HG03095 (cell line): ENCODE results near the gene SHROOM3.
"Not testable (repeated sequence)": the region's sequence is repeated elsewhere in the genome, so short reads cannot be mapped to it uniquely, and the experiment has no call there.

ENCODE experiments used
- ATAC-seq: cut with Tn5 transposase; IDR thresholded peaks from one replicate; pipeline ENCODE4 v1.9.1; 2021; ENCODE audit warnings: moderate library complexity; ENCODE audit not compliant: unreplicated experiment

Gene SHROOM3

GRCh38 chr4:76709772-76710090 is 274.7 kb downstream of the SHROOM3 start:
- no peak for ATAC-seq

- ATAC-seq = no peak
These were observed 277.5 kb downstream of the SHROOM3 start for GRCh38 chr4:76712564-76712963.

DNA sequence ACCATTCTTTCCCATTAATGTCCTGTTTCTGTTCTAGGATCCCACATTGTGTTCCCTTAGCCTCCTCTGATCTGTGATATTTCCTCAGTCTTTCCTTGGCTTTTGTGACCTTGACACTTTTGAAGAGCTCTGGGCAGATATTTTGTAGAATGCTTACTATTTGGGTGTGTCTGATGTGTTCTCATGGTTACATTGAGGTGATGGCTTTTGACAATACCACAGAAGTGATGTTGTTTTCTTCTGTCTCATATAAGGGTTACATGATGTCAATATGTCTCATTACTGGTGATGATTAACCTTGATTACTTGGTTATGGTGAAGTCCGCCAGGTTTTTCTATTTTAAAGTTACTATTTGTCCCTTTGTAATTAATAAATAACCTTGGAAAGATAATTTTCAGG is 279.2 kb downstream of the SHROOM3 start:
- ATAC-seq = no peak

DNA sequence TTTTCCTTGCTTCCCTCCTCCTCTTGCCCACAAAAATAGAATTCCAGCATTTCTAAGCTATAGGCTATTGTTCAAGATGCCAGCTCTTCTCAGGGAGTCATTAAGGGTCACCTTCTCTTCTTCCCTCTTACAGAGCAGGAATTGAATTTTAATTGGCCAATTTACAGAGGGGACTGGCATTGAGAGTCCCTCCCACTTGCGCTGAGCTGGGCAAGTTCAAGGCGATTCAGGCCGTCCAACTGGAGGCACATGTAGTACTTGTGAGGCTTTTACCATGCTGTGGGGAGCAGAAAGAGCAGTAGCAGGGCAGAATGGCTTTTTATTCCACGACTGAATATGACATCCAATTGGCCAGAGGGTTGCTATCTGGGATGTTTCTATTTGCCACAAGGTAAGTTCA is 281.0 kb downstream of the SHROOM3 start:
- ATAC-seq = no peak

GRCh38 chr4:76716658-76717057 is 281.6 kb downstream of the SHROOM3 start:
- ATAC-seq = no peak

GRCh38 chr4:76717431-76717830 is 282.4 kb downstream of the SHROOM3 start:
- no peak for ATAC-seq

GRCh38 chr4:76718021-76718420 is 283.0 kb downstream of the SHROOM3 start:
- ATAC-seq = no peak

- ATAC-seq = no peak
These were observed 283.8 kb downstream of the SHROOM3 start for GRCh38 chr4:76718831-76719230.

DNA sequence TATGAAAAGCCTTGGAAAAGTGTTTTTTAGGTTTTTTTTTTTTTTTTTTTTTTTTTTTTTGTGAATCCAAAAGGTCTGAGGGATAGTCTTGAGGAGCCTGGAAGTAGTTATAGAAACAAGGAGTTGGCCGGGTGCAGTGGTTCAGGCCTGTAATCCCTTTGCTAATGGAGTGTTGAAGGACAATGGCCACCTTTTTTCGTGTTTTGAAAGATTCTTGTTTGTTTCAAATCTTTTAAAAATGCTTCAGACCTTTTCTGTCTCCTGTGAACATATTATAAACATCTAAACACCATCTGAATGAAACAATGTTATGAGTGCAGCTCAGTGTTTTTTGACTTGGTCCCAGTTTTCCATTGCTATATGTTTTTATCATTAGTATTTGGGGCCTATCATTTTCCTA is 285.1 kb downstream of the SHROOM3 start:
- ATAC-seq = no peak

GRCh38 chr4:76722146-76722545 is 287.1 kb downstream of the SHROOM3 start:
- not testable (repeated sequence) for ATAC-seq

- ATAC-seq = no peak
These were observed 287.8 kb downstream of the SHROOM3 start for GRCh38 chr4:76722838-76723237.

- ATAC-seq = no peak
These were observed 288.3 kb downstream of the SHROOM3 start for GRCh38 chr4:76723373-76723772.

DNA sequence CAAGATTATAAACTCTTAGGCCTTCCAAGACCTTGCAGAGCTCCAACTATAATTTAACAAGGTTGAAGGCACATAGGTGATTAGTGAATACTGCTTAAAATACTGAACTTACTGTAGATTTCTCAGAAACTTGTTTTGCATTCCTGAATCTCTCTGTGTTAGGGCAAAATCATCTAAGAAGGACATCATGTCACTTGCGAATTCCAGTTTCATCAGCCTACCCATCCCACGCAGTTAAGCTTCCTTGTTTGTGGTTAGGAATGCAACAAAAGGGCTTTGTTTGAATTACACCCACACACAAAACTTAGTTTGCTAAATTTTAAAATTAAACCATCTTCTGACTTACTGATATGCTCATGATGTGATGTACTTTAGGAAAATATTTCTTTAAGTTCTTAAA is 288.9 kb downstream of the SHROOM3 start:
- ATAC-seq = no peak

GRCh38 chr4:76725039-76725438 is 290.0 kb downstream of the SHROOM3 start:
- ATAC-seq = no peak

GRCh38 chr4:76726176-76726575 is 291.1 kb downstream of the SHROOM3 start:
- no peak for ATAC-seq

GRCh38 chr4:76726631-76727030 is 291.6 kb downstream of the SHROOM3 start:
- ATAC-seq = no peak

- ATAC-seq = not testable (repeated sequence)
These were observed 292.9 kb downstream of the SHROOM3 start for GRCh38 chr4:76727934-76728333.

DNA sequence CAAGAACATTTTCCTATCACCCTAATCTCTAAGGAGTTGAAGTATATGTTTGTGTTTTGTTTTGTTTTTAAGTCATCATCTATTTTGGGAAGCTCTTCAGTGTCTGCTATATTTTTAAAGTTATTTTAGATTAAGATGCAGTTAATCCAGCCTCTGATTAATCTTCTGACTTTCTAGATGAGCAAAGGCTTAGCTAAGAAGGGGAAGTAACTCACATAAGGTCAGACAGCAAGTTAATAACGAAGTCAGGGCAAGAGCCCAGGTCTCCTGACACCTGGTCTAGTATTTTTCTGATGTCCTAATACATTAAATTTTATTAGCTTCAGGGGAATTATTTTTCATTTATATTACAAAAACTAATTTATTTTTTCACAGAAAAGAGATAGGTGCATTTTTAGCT is 294.4 kb downstream of the SHROOM3 start:
- ATAC-seq = no peak

DNA sequence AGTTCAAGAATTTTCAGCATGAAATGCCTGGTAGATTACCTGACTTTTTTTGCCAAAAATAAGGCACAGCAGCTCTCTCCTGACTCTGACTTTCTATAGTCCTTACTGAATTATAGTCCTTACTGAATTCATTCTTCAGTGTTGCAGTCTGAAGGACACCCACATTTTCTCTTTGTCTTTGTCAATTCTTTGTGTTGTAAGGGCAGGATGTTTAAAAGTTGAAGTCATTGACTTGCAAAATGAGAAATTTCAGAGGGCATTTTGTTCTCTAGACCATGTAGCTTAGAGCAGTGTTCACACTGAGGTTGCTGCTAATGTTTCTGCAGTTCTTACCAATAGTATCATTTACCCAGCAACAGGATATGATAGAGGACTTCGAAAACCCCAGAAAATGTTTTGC is 295.0 kb downstream of the SHROOM3 start:
- ATAC-seq = no peak

- no peak for ATAC-seq
These were observed 297.2 kb downstream of the SHROOM3 start for GRCh38 chr4:76732246-76732645.

DNA sequence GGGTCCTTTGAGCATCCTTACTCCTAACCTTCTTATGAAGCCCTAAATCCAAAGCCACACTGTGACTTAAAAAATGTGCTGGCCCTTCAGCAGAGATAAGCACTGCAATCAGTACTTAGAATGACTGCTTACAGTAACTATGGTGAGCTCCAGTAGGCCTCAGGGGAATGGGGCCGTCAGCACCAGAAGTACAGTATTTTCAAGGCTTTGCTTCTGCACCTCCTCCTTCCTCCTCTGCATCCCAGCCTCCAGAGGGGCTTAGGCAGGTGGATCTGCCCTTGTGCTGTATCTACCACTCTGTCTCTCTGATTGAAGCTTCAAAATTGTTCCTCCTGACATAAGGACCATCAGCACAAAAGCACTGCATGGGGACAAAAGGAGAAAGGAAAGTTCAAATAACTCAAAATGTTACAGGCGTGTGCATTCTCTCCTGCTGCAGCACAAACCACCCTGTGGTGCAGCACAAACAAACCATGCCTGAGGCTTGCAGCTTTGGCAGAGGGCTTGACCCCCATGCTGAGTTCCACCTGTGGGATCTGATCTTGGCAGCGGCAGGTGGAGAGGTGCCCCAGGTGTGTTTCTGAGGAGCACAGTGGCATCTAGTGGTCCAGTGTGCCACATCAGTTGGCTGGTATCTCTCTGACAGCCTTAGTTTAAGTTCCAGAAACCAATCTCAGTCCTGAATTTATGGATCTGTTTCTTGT is 298.2 kb downstream of the SHROOM3 start:
- no peak for ATAC-seq

DNA sequence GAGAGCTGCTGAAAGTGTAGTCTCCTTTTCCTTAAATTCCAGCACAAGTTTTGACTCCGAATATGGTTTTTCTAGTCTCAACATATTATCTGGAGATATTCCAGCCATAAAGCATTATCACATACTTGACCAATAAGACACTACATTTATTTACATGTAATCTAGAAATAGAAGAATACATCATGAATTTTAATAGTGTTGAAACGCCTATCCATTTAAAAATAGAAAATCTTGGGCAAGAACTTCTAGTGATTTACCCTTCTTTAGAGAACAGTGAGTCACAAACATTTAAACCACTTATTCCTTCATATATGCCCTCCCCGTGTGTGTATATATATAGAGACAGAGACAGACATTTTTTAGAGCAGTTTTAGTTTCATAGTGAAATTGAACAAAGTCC is 301.4 kb downstream of the SHROOM3 start:
- no peak for ATAC-seq

DNA sequence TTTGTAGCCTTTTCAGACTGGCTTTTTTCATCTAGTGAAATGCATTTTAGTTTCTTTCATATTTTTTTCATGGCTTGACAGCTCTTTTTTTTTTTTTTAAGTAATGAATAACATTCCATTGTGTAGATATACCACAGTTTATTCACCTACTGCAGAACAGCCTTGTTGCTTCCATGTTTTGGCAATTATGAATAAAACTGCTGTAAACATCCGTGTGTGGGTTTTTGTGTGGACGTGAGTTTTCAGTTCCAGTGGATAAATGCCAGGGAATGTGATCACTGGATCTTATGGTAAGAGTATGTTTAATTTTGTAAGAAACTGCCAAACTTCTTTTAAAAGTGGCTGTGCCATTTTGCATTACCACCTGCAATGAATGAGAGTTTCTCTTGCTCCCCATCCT is 302.2 kb downstream of the SHROOM3 start:
- no peak for ATAC-seq

GRCh38 chr4:76737771-76738085 is 302.7 kb downstream of the SHROOM3 start:
- no peak for ATAC-seq
